BLaER1 treated with 17β-estradiol and CSF1 and Interleukin-3, amounts not matched to agents 10 nM and 100 nM (cell line): Measurements from ENCODE around the gene VPS52.
A peak's percentile ranks its signal among the peaks of the same experiment; 100 is the strongest.

Source experiments
- H3K27ac ChIP-seq, 11 experiments: shearing (Covaris generic); formaldehyde crosslinking; 2 replicates each; pipeline ENCODE4 v1.8.1; 2022
- H3K27me3 ChIP-seq, 11 experiments: shearing (Covaris generic); formaldehyde crosslinking; 2 replicates each; pipeline ENCODE4 v1.8.1; 2022
- H3K36me3 ChIP-seq, 11 experiments: shearing (Covaris generic); formaldehyde crosslinking; 2 replicates each; pipeline ENCODE4 v1.8.1; 2022
- H3K4me1 ChIP-seq, 10 experiments: shearing (Covaris generic); formaldehyde crosslinking; 2 replicates each; pipeline ENCODE4 v1.8.1; 2022
- H3K4me2 ChIP-seq, 11 experiments: shearing (Covaris generic); formaldehyde crosslinking; 2 replicates each; pipeline ENCODE4 v1.8.1; 2022
- H3K4me3 ChIP-seq, 10 experiments: shearing (Covaris generic); formaldehyde crosslinking; 2 replicates each; pipeline ENCODE4 v1.8.1; 2022
- H3K9ac ChIP-seq, 11 experiments: shearing (Covaris generic); formaldehyde crosslinking; 2 replicates each; pipeline ENCODE4 v1.8.1; 2022
- H3K9me3 ChIP-seq, 11 experiments: shearing (Covaris generic); formaldehyde crosslinking; replicated peaks in 1 of 11; 2 replicates each; pipeline ENCODE4 v1.8.1; 2022
- H4K20me1 ChIP-seq, 11 experiments: shearing (Covaris generic); formaldehyde crosslinking; 2 replicates each; pipeline ENCODE4 v1.8.1; 2022
- Cebpa-rat ChIP-seq, 11 experiments: shearing (Covaris generic); IDR thresholded peaks; 2 replicates each; pipeline ENCODE4 v1.8.1; 2022

Gene VPS52

DNA sequence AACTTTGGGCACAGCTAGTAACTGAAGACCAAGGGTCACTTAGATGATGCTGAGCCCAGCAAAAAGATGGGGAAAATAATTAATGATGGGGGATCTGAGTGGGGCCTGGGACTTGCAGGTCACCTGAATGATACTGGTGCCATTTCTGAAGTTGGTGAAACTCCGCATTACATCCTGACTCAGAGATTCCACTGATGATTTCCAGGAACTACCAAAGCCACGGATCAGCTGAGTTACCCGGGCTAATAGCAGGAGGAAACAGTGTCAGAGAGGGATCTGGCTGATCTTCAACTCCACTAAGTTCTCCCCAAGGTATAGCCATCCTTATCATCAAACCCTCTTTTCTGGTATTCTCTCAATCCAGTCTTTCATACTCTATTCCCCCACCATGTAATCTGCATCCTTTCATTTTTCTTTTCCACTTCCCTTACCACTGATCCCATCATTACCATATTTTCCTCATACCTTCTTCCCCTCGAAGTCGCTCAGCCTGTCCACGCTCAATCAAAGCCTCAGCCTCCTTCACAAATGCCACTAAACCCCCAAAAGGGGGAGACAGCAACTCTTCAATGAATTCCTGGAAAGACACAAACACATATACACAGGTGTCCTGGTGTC is 20.2 kb downstream of the VPS52 start:
- Histone ChIP-seq H3K4me1 (peaks cover 20 to 52% (median 32%) of the 10 kb centered on the region in 10 experiments), H4K20me1 (no peaks in the 10 kb centered on the region), H3K27ac (peak overlapping the region in 1 of 11 experiments; percentile 15; a peak in 2 of 22 replicates), H3K36me3 (peaks cover 14 to 60% (median 31%) of the 10 kb centered on the region in 11 experiments; a peak in 19 of 22 replicates), H3K4me2 (peak overlapping the region in 7 of 11 experiments; percentile 21 to 100 (median 99); a peak in 9 of 22 replicates), H3K4me3 (0 out of 20 replicates have a peak overlapping the region, but pooled peaks of 1 of the 10 experiments have one; percentile 58), H3K9ac (peak overlapping the region in 4 of 11 experiments; percentile 11 to 92 (median 52); a peak in 3 of 22 replicates), H3K27me3 (no peaks in the 10 kb centered on the region), H3K9me3 (no peaks in the 10 kb centered on the region)
- TF ChIP-seq Cebpa-rat (IDR thresholded peaks at IDR 0.05): no peak

DNA sequence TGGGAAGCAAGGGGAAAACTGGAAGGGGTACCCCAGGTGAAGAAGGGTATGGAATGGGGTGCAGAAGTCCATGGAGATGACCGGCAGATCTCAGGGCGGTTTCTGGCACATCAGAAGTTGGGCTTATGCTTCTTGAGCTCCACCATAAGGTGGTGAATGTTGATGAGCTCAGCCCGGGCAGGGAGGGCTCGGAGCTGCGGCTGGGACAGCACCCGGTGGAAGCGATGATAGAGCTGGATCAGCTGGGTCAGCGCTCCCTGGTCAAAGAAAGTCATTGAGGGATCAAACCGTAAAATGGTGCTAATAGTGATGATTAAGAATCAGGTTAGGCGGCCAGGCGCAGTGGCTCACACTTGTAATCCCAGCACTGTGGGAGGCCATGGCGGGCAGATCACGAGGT is 20.9 kb downstream of the VPS52 start:
- H3K4me2 ChIP-seq: peak overlapping the region; percentile 90 to 100 (median 99)
- peak overlapping the region; percentile 6 to 92 (median 90); a peak in 18 of 22 replicates for H3K9ac ChIP-seq
- no peaks in the 10 kb centered on the region for H4K20me1 ChIP-seq
- peak overlapping the region in 6 of 10 experiments; percentile 58 to 76 (median 69); a peak in 8 of 20 replicates for H3K4me3 ChIP-seq
- peak overlapping the region in 9 of 11 experiments; percentile 19 to 96 (median 91); a peak in 10 of 22 replicates for H3K27ac ChIP-seq
- H3K4me1 ChIP-seq: peaks cover 20 to 52% (median 32%) of the 10 kb centered on the region in 10 experiments
- H3K27me3 ChIP-seq: no peaks in the 10 kb centered on the region
- no peak for TF ChIP-seq Cebpa-rat (IDR thresholded peaks at IDR 0.05)
- no peaks in the 10 kb centered on the region for H3K9me3 ChIP-seq
- H3K36me3 ChIP-seq: peaks cover 8 to 55% (median 29%) of the 10 kb centered on the region in 11 experiments; a peak in 19 of 22 replicates

DNA sequence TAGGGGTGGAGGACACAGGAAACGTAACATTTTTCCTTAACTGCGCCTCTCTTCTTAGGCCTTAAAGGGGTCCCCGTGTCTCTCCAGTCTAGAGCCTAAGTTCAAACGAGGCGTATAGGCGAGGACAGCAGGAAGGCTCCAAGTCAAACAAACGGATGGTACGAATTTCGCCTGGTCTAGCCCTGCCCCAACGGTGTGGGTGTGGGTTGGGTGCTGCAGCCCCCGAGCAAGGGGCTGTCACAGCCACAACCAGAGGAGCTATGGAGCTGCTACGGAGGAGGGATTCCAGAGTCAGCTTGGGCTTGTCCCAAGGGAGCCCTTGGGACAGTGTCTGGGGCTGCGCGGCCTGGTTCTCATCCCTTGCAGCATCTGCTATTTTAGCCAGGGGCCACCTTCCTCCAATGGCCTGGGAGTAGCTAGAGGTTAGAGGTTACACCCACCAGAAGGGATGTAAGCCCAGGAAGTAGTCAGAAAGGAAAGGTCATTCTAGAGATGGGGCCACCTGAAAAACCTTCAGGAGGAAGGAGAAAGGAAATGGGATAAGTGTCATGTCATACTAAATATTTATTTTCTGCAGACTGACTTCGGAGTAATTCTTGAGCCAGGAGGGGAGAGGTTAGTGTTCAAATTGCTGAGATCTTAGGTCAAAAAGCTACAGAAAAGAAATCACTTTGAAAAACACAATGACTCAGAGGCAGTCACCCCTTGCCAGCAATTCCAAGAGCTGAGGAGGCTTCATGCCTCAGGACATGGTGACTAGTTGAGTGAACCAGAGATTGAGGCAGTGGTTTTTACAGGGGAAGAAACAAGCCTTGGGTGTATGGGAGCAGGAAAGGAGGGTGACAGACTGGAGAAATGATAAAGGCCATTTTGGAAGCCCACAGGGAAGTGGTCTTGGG is 21.7 kb downstream of the VPS52 start:
- Histone ChIP-seq H3K9ac (peak overlapping the region; percentile 86 to 92 (median 90)), H4K20me1 (no peaks in the 10 kb centered on the region), H3K27ac (peak overlapping the region; percentile 84 to 96 (median 91)), H3K27me3 (no peaks in the 10 kb centered on the region), H3K9me3 (no peaks in the 10 kb centered on the region), H3K4me3 (peak overlapping the region; percentile 58 to 76 (median 68)), H3K36me3 (peaks cover under 1 to 48% (median 24%) of the 10 kb centered on the region in 11 experiments; a peak in 19 of 22 replicates), H3K4me2 (peak overlapping the region; percentile 90 to 100 (median 99)), H3K4me1 (peaks cover 20 to 52% (median 32%) of the 10 kb centered on the region in 10 experiments)
- no peak for TF ChIP-seq Cebpa-rat (IDR thresholded peaks at IDR 0.05)

DNA sequence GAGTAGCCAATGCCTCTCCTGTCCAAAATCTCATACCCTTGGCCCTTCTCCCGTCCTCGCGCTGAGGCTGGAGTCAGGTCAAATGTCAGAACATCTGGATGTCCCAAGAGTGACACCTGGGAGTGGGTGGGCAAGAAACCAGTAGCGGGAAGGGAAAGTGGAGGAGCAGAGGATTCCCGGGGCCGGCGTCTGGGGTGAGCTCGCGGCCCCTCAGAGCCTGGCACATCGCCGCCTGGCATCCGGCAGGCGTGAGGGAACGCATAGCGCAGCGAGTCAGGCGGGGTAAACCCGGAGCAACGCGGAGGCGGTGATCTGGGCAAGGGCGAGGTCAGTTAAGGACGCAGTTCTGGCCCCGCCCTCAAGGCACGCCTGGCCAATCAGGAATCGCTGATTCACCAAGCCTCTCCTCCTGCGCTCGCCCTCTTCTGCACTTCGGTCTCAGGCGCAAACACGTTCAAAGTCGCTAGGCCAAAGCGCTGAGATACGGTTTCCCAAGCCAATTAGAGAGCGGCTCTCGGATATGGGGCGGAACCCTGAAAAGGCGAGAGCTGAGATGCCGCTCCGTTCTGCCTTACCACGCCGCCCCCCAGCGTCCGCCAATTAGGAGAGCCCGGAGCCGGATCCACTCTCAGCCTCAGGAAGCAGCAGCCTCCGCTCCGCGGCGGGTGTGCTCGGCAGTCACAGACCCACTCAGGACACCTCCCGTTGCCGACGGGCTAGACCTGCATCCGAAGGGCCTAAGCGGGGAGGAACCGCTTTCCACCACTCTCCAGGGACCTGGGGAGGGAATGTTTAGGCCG is 22.5 kb downstream of the VPS52 start:
- TF ChIP-seq Cebpa-rat (IDR thresholded peaks at IDR 0.05): no peak
- H3K4me1 ChIP-seq: peaks cover 20 to 52% (median 32%) of the 10 kb centered on the region in 10 experiments

DNA sequence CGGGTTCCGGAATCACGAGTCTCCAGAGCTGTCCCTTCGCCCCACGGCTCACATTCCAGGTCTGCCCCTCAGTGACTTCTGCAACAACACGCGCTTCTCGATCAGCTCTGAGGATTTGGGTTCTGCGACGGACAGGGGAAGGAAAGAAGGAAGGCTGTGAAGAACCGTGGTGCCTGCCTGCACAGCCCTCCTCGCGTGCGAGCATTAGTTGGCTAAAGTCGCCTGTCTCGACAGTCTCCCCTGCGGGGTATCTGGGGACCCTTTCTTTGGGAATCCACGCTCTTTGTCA is 23.1 kb downstream of the VPS52 start:
- H3K27ac ChIP-seq: peak overlapping the region; percentile 84 to 96 (median 91)
- peaks cover 0 to 34% (median 16%) of the 10 kb centered on the region in 11 experiments; a peak in 16 of 22 replicates for H3K36me3 ChIP-seq
- H3K4me2 ChIP-seq: peak overlapping the region; percentile 96 to 100 (median 99)
- H3K27me3 ChIP-seq: no peaks in the 10 kb centered on the region
- no peak for TF ChIP-seq Cebpa-rat (IDR thresholded peaks at IDR 0.05)
- H4K20me1 ChIP-seq: no peaks in the 10 kb centered on the region
- H3K9me3 ChIP-seq: no peaks in the 10 kb centered on the region
- H3K9ac ChIP-seq: peak overlapping the region; percentile 77 to 92 (median 87)
- H3K4me1 ChIP-seq: peaks cover 20 to 50% (median 32%) of the 10 kb centered on the region in 10 experiments
- H3K4me3 ChIP-seq: peak overlapping the region; percentile 47 to 75 (median 68)

More for the DNA sequence above, 22.5 kb downstream of the VPS52 start:
- Histone ChIP-seq H3K4me3 (peak overlapping the region; percentile 58 to 76 (median 68)), H3K4me2 (peak overlapping the region; percentile 99 to 100 (median 99)), H3K27me3 (no peaks in the 10 kb centered on the region), H3K9ac (peak overlapping the region; percentile 86 to 92 (median 90)), H4K20me1 (no peaks in the 10 kb centered on the region), H3K27ac (peak overlapping the region; percentile 84 to 96 (median 91)), H3K9me3 (no peaks in the 10 kb centered on the region), H3K36me3 (peaks cover 0 to 39% (median 17%) of the 10 kb centered on the region in 11 experiments; a peak in 16 of 22 replicates)

DNA sequence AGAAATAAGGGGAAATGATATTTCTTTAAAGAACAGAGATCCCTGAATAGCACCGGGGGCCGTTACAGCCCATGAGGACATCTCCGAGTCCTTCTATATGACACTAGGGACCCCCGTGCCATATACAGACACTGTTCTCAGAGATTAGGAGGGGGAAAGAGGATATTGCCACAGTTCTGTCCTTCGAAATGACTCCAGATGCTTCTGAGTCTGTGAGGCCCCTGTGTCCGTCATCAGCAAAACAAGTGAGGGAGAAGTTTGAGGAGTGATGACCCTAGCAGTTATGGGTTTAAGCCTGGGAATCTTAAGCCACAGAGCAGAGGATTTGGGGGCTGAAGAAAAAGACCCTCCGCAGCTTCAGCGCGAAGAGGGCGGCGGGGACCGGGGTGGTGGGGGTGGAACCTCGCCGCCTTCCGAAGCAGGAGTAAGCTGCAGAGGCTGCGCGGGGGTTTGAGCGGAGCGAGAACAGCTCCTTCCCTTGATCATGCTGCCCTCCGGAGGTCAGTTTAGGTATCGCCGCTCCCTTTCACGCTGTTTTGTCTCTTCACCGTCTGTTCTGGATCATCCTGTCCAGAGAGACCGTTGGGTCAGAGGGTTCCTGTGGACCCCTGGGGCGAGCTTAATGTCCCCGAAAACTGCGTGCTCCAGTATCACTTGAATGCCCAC is 23.6 kb downstream of the VPS52 start:
- Histone ChIP-seq H3K4me3 (peak overlapping the region; percentile 47 to 75 (median 68)), H3K27ac (peak overlapping the region; percentile 84 to 96 (median 91))

DNA sequence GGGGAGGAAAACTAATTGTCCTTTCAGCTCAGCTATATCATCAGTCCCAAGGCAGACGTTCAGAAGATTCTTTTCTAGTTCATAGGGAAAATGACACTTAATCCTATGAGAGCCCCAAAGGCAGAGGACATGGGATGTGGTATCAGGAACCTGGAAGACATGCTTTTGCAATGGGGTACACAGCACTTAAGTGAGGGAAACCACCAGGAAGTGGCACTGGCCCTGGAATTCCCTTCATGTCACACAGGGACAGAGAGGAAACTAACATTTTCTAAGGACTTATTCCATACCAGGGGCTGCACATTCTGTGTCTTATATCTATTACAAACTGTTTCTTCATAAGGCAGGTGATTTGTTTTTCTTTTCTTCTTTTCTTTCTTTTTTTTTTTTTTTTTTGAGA is 28.2 kb downstream of the VPS52 start:
- no peak overlapping the region for H3K4me3 ChIP-seq
- H3K9ac ChIP-seq: no peak overlapping the region
- no peaks in the 10 kb centered on the region for H3K36me3 ChIP-seq
- H3K4me2 ChIP-seq: no peak overlapping the region
- peaks cover under 1 to 11% (median 5%) of the 10 kb centered on the region in 10 experiments; a peak in 13 of 20 replicates for H3K4me1 ChIP-seq
- no peaks in the 10 kb centered on the region for H3K27me3 ChIP-seq
- no peak overlapping the region for H3K27ac ChIP-seq
- no peaks in the 10 kb centered on the region for H4K20me1 ChIP-seq
- H3K9me3 ChIP-seq: no peaks in the 10 kb centered on the region
- TF ChIP-seq Cebpa-rat (IDR thresholded peaks at IDR 0.05): no peak

More for the DNA sequence above, 23.6 kb downstream of the VPS52 start:
- no peaks in the 10 kb centered on the region for H4K20me1 ChIP-seq
- no peaks in the 10 kb centered on the region for H3K9me3 ChIP-seq
- peaks cover 0 to 30% (median 15%) of the 10 kb centered on the region in 11 experiments; a peak in 16 of 22 replicates for H3K36me3 ChIP-seq
- TF ChIP-seq Cebpa-rat (IDR thresholded peaks at IDR 0.05): no peak
- H3K9ac ChIP-seq: peak overlapping the region; percentile 77 to 92 (median 87)
- no peaks in the 10 kb centered on the region for H3K27me3 ChIP-seq
- peak overlapping the region; percentile 96 to 100 (median 99) for H3K4me2 ChIP-seq
- peaks cover 20 to 45% (median 32%) of the 10 kb centered on the region in 10 experiments for H3K4me1 ChIP-seq

DNA sequence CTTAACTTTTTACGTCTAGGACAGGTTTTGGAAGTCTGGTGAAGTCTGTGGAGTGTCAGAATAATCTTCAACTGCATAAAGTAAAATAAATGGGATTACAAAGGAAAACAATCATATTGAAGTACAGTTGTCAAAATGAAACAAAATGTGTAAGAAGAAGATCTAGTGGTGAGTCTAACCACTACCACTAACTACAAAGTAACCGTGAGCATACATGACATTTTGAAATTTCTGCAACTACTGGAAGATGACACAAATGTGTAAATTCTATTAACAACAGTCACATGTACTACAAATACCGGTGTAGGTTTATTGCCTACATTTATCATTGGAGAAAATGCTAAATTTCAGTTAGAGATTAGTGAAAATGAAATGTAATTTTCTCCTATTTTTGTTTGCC is 29.7 kb downstream of the VPS52 start:
- no peak overlapping the region for H3K27ac ChIP-seq
- no peak for TF ChIP-seq Cebpa-rat (IDR thresholded peaks at IDR 0.05)
- H3K36me3 ChIP-seq: no peaks in the 10 kb centered on the region
- H3K4me3 ChIP-seq: no peak overlapping the region
- H3K9ac ChIP-seq: no peak overlapping the region
- peaks cover 4 to 11% (median 8%) of the 10 kb centered on the region in 10 experiments; a peak in 13 of 20 replicates for H3K4me1 ChIP-seq
- H4K20me1 ChIP-seq: no peaks in the 10 kb centered on the region
- H3K27me3 ChIP-seq: no peaks in the 10 kb centered on the region
- no peak overlapping the region; a peak in 1 of 22 replicates for H3K4me2 ChIP-seq
- H3K9me3 ChIP-seq: no peaks in the 10 kb centered on the region
